GM12878 (cell line): ENCODE data around the gene UBE2E3. TPM values are rescaled to one million over a fixed set of nuclear protein-coding genes. Genes with fewer than 3 reads are reported as not detected.

Source experiments
- ATAC-seq: fragments of 200-7000 bp; cut with Tn5 transposase; 3 replicates; pipeline ENCODE4 v1.9.1; 2020; ENCODE audit warnings: mild to moderate bottlenecking, moderate library complexity
- BruUV-seq: library from RNA; stranded (reverse); fragments of 400-500 nt; replicated peaks from 2 replicates; lab custom pipeline; 2021; lab: Mats Ljungman, UMichigan
- CTCF ChIA-PET: fragments of 300-600 bp; sonication (Branson Sonifier 250); formaldehyde crosslinking; extraction: SDS; loops from one replicate; lab custom pipeline; 2021; ENCODE audit warnings: inconsistent platforms; lab: Yijun Ruan, JAX
- POLR2A ChIA-PET: fragments of 350-600 bp; formaldehyde crosslinking; extraction: SDS; loops from one replicate; lab custom pipeline; 2021; ENCODE audit warnings: inconsistent platforms; lab: Charles Lee
- RAD21 ChIA-PET: fragments of 300-600 bp; sonication (Branson Sonifier 250); formaldehyde crosslinking; loops from one replicate; lab custom pipeline; 2023; ENCODE audit warnings: antibody characterized with exemption; ENCODE audit not compliant: unreplicated experiment; lab: Charles Lee
- SMC1A ChIA-PET: fragments of 300-600 bp; sonication (Branson Sonifier 250); formaldehyde crosslinking; loops from one replicate; lab custom pipeline; 2023; ENCODE audit not compliant: unreplicated experiment, uncharacterized antibody; lab: Charles Lee
- DNase-seq: peaks from one replicate; pipeline ENCODE4 v3.0.0-alpha.2; 2011; ENCODE audit warnings: low read depth, low spot score
- FAIRE-seq: peaks from 3 replicates; lab custom pipeline; 2011; peaks lifted over from hg19 to GRCh38; lab: Jason Lieb, UNC
- H2AFZ ChIP-seq: 2 replicates; pipeline ENCODE4 v1.6.0; 2011; ENCODE audit warnings: low read depth, low read length, control low read depth; ENCODE audit not compliant: control insufficient read depth
- H3K27ac ChIP-seq: 2 replicates; pipeline ENCODE4 v1.5.1; 2011; ENCODE audit warnings: control low read depth; ENCODE audit not compliant: control insufficient read depth, insufficient read depth
- H3K27me3 ChIP-seq, 2 experiments: replicated peaks in 1 of 2; 2 replicates each; pipeline versions ENCODE4 v1.6.0 to v1.6.1; 2011; ENCODE audit warnings: low read length in 1 of 2; ENCODE audit not compliant: control insufficient read depth in 2 of 2, insufficient read depth in 2 of 2
- H3K36me3 ChIP-seq, 2 experiments: 2 replicates each; pipeline ENCODE4 v1.5.1; 2011; ENCODE audit warnings: low read length in 1 of 2; ENCODE audit not compliant: control insufficient read depth in 2 of 2, insufficient read depth in 2 of 2
- H3K4me1 ChIP-seq: 2 replicates; pipeline ENCODE4 v1.6.1; 2011; ENCODE audit warnings: mild to moderate bottlenecking, low read length, moderate library complexity, mixed read lengths; ENCODE audit not compliant: control insufficient read depth, insufficient read depth
- H3K4me2 ChIP-seq: 2 replicates; pipeline ENCODE4 v1.6.0; 2011; ENCODE audit warnings: control low read depth; ENCODE audit not compliant: control insufficient read depth, insufficient read depth
- H3K4me3 ChIP-seq: fragments of 200-600 bp; sonication (generic); 2 replicates; pipeline ENCODE4 v1.5.1; 2016
- H3K79me2 ChIP-seq: 2 replicates; pipeline ENCODE4 v1.6.0; 2011; ENCODE audit warnings: low read length; ENCODE audit not compliant: control insufficient read depth, insufficient read depth
- H3K9ac ChIP-seq: 2 replicates; pipeline ENCODE4 v1.8.0; 2011; ENCODE audit warnings: low read length, control low read depth, mixed read lengths; ENCODE audit not compliant: control insufficient read depth, insufficient read depth
- H3K9me3 ChIP-seq: replicated peaks from 3 replicates; pipeline ENCODE4 v1.5.1; 2011; ENCODE audit warnings: mild to moderate bottlenecking, low read length; ENCODE audit not compliant: control insufficient read depth, insufficient read depth
- H4K20me1 ChIP-seq: 2 replicates; pipeline ENCODE4 v1.6.0; 2011; ENCODE audit not compliant: control insufficient read depth, insufficient read depth
- BACH1 ChIP-seq: fragments of 450-650 bp; IDR thresholded peaks from 2 replicates; pipeline ENCODE4 v1.6.1; 2017; ENCODE audit warnings: mild to moderate bottlenecking, borderline replicate concordance
- BRCA1 ChIP-seq: IDR thresholded peaks from 2 replicates; pipeline ENCODE4 v1.6.1; 2011; ENCODE audit warnings: low read depth, low read length, improper control_type of control experiment
- ESRRA ChIP-seq: IDR thresholded peaks from 2 replicates; pipeline ENCODE4 v1.6.1; 2012; ENCODE audit warnings: mild to moderate bottlenecking, low read length, improper control_type of control experiment
- ETV6 ChIP-seq, 2 experiments: fragments of 450-650 bp in 1 of 2; IDR thresholded peaks in 1 of 2; conservative IDR thresholded peaks in 1 of 2; 2 replicates each; pipeline ENCODE4 v1.6.1; 2014; ENCODE audit warnings: antibody characterized with exemption in 1 of 2, borderline replicate concordance in 1 of 2, low read depth in 1 of 2, mild to moderate bottlenecking in 1 of 2, moderate library complexity in 1 of 2
- FOS ChIP-seq: IDR thresholded peaks from 3 replicates; pipeline ENCODE4 v1.6.1; 2011; ENCODE audit warnings: borderline replicate concordance; ENCODE audit not compliant: insufficient read length; ENCODE audit errors: extremely low read depth
- MYB ChIP-seq: fragments of 150-350 bp; IDR thresholded peaks from 2 replicates; pipeline ENCODE4 v1.6.1; 2014; ENCODE audit warnings: mild to moderate bottlenecking, low read depth, low read length, borderline replicate concordance
- NBN ChIP-seq: fragments of 450-650 bp; IDR thresholded peaks from 2 replicates; pipeline ENCODE4 v1.6.1; 2016
- NR2C1 ChIP-seq: fragments of 450-650 bp; IDR thresholded peaks from 2 replicates; pipeline ENCODE4 v1.6.1; 2017; ENCODE audit warnings: antibody characterized with exemption, mild to moderate bottlenecking, moderate library complexity
- RAD21 ChIP-seq: IDR thresholded peaks from 2 replicates; pipeline ENCODE4 v1.6.1; 2011; ENCODE audit warnings: mild to moderate bottlenecking, low read depth, low read length, moderate library complexity; ENCODE audit not compliant: insufficient read depth
- SREBF2 ChIP-seq: IDR thresholded peaks from 2 replicates; pipeline ENCODE4 v1.6.1; 2012; ENCODE audit warnings: mild to moderate bottlenecking, low read length
- TCF12 ChIP-seq: IDR thresholded peaks from 2 replicates; pipeline ENCODE4 v1.6.1; 2011; ENCODE audit warnings: low read depth, mild to moderate bottlenecking, low read length
- ZSCAN29 ChIP-seq: fragments of 450-650 bp; IDR thresholded peaks from 2 replicates; pipeline ENCODE4 v1.6.1; 2017; ENCODE audit warnings: mild to moderate bottlenecking, moderate library complexity
- WGBS: methylation state at CpG from one replicate; pipeline ENCODE4 v1.1.6; 2016; ENCODE audit warnings: low lambda C conversion rate; ENCODE audit not compliant: insufficient replicate concordance, insufficient coverage; ENCODE audit errors: missing lambda C conversion rate; 5-methylcytosine and 5-hydroxymethylcytosine counted together
- in situ Hi-C: fragments of 300-500 bp; cut with MboI; formaldehyde crosslinking; loops from 9 replicates; pipeline ENCODE4 v1.14.3; 2018; ENCODE audit warnings: mixed read lengths
- intact Hi-C: fragments of 100-400 bp; cut with micrococcal nuclease; formaldehyde crosslinking; loops from one replicate; pipeline ENCODE4 v1.14.2; 2022; ENCODE audit not compliant: unreplicated experiment
- polyA plus RNA-seq, 11 experiments: library from polyadenylated mRNA; depleted of rRNA in 4 of 11; unstranded in 6 of 11; stranded (reverse) in 5 of 11; fragments of >200 nt; fragmentation: Nextera tagmentation in 4 of 11; fragmentation: Illumina TruSeq in 1 of 11; extraction: Ambion mirVana in 4 of 11; extraction: Trizol in 1 of 11; gene quantifications; 1 replicate in 1 of 11; 2 replicates in 10 of 11; pipeline versions ENCODE4 v1.2.1 to v1.2.3, GENCODE V29; 2011 to 2016; ENCODE audit warnings: inconsistent platforms in 2 of 11, missing spikeins in 2 of 11, low read depth in 1 of 11
- total RNA-seq, 4 experiments: library from RNA; depleted of rRNA in 3 of 4; stranded (reverse); fragments of >200 nt in 3 of 4; fragmentation: Illumina TruSeq in 1 of 4; extraction: Trizol in 1 of 4; gene quantifications; 2 replicates each; pipeline versions ENCODE4 v1.2.1 to v1.2.3, GENCODE V29; 2013 to 2021
- TF ChIP-seq, protein P1 (sequence below): fragments of 450-650 bp; IDR thresholded peaks from 2 replicates; pipeline ENCODE4 v1.6.1; 2017; ENCODE audit warnings: mild to moderate bottlenecking, moderate library complexity
- TF ChIP-seq, protein P2 (sequence below): IDR thresholded peaks from 2 replicates; pipeline ENCODE4 v1.6.1; 2011; ENCODE audit warnings: low read depth, low read length, improper control_type of control experiment, borderline replicate concordance

UBE2E3 gene
- total and polyA plus RNA-seq, 10 of the 15 experiments (the other 5 are each of a cell fraction or from before 2014, with no cell fraction given) = 14.9 to 50.0 (median 26.2) TPM

DNA sequence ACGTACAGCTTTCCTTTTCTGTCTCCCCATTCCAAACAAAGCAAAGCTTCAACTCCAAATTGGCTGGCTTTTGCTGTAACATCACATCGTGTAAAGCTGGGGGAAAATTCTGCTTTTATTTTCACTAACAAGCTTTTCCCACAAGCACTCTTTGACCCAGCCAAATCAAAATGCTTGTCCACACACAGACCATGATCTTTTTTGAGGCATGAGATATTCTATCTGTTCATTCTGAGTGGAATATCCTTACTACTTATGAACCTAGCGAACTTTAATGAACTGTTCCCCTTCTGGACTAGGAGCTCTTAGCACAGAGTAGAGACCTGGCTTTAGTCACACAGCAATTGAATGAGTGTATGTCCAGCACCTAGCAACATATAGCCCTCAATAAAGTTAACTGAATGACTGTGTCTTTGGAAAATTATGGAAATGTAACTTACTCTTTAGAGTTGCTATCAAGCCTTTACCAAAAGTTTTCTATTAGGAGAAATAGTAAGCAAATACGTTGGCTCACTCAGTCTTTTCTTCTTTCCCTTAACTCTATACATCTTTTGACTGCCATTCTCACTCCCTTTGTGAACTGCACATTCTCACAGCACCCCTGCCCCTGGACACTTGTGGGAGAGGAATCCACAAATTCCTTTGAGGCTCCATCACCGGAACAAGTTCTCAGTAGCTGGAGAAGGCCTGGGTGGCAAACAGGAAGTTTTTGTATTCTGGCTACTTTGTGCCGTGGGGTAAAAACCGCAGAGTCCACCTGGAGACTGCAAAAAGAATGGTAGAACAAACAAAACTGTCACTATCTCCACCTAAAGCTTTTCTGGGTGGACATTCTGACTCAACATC lies 1.3 kb upstream of the UBE2E3 start:
- Histone ChIP-seq H3K27ac (no peak overlapping the region), H3K4me3 (no peak overlapping the region), H3K27me3 (no peaks in the 10 kb centered on the region; a peak in 1 of 4 replicates), H4K20me1 (no peaks in the 10 kb centered on the region), H3K9ac (no peak overlapping the region), H3K9me3 (no peaks in the 10 kb centered on the region), H3K4me2 (no peak overlapping the region), H2AFZ (no peak overlapping the region; the same call in 1 of the 2 replicates), H3K79me2 (peaks cover 2% of the 10 kb centered on the region), H3K36me3 (no peaks in the 10 kb centered on the region), H3K4me1 (peaks cover 8% of the 10 kb centered on the region)
- ATAC-seq (no peak), DNase-seq (no peak), FAIRE-seq (no peak)
- WGBS = 79% methylated on average over 7 of the region's 7 CpGs
- ChIA-PET CTCF (interaction anchor here (0.6 to 3.5 kb wide), 11 partner anchors 10 to 912 kb away, joined by 3 to 14 read pairs (median 6); partner anchors contain the start of gene ITPRID2), SMC1A (interaction anchor here (1.0 to 2.9 kb wide), 6 partner anchors 10 to 855 kb away, joined by 3 to 11 read pairs (median 4); no protein-coding TSS in a partner anchor), POLR2A (interaction anchor here (0.6 to 1.7 kb wide), 4 partner anchors 10 to 20 kb away, joined by 3 to 5 read pairs (median 4); no protein-coding TSS in a partner anchor), RAD21 (interaction anchor here (1.2 to 2.9 kb wide), 3 partner anchors 10 to 79 kb away, joined by 3 to 9 read pairs (median 4); no protein-coding TSS in a partner anchor)
- in situ Hi-C loops = no loop called here
- no TSS peak for BruUV-seq
- intact Hi-C loops = no loop called here
- TF ChIP-seq NR2C1 (no peak), SREBF2 (no peak), MYB (no peak), ESRRA (no peak), ZSCAN29 (no peak), ETV6 (conservative IDR thresholded peaks at IDR 0.05 in 1 of 2, IDR thresholded peaks at IDR 0.05 in 1 of 2; ENCODE audit: borderline replicate concordance in 1 of 2, low read depth in 1 of 2) (no peak), BRCA1 (no peak), RAD21 (no peak), BACH1 (no peak), TCF12 (no peak), FOS (no peak), NBN (no peak)
- TF ChIP-seq, protein P1, sequence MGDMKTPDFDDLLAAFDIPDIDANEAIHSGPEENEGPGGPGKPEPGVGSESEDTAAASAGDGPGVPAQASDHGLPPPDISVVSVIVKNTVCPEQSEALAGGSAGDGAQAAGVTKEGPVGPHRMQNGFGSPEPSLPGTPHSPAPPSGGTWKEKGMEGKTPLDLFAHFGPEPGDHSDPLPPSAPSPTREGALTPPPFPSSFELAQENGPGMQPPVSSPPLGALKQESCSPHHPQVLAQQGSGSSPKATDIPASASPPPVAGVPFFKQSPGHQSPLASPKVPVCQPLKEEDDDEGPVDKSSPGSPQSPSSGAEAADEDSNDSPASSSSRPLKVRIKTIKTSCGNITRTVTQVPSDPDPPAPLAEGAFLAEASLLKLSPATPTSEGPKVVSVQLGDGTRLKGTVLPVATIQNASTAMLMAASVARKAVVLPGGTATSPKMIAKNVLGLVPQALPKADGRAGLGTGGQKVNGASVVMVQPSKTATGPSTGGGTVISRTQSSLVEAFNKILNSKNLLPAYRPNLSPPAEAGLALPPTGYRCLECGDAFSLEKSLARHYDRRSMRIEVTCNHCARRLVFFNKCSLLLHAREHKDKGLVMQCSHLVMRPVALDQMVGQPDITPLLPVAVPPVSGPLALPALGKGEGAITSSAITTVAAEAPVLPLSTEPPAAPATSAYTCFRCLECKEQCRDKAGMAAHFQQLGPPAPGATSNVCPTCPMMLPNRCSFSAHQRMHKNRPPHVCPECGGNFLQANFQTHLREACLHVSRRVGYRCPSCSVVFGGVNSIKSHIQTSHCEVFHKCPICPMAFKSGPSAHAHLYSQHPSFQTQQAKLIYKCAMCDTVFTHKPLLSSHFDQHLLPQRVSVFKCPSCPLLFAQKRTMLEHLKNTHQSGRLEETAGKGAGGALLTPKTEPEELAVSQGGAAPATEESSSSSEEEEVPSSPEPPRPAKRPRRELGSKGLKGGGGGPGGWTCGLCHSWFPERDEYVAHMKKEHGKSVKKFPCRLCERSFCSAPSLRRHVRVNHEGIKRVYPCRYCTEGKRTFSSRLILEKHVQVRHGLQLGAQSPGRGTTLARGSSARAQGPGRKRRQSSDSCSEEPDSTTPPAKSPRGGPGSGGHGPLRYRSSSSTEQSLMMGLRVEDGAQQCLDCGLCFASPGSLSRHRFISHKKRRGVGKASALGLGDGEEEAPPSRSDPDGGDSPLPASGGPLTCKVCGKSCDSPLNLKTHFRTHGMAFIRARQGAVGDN = no peak
- TF ChIP-seq, protein P2, sequence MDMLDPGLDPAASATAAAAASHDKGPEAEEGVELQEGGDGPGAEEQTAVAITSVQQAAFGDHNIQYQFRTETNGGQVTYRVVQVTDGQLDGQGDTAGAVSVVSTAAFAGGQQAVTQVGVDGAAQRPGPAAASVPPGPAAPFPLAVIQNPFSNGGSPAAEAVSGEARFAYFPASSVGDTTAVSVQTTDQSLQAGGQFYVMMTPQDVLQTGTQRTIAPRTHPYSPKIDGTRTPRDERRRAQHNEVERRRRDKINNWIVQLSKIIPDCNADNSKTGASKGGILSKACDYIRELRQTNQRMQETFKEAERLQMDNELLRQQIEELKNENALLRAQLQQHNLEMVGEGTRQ = no peak
